HepG2 (cell line): Measurements from ENCODE around the gene TPRN. TPM values are rescaled to one million over a fixed set of nuclear protein-coding genes. Genes with fewer than 3 reads are reported as not detected.

Source experiments
- ADNP ChIP-seq: sonication (generic); formaldehyde crosslinking; IDR thresholded peaks from 2 replicates; pipeline ENCODE4 v1.4.0; 2020; ENCODE audit warnings: missing genetic modification reagents
- CERS6 ChIP-seq: sonication (generic); formaldehyde crosslinking; IDR thresholded peaks from 2 replicates; pipeline ENCODE4 v1.5.0; 2020; ENCODE audit warnings: missing genetic modification reagents
- CHD4 ChIP-seq: fragments of 200-600 bp; sonication (generic); IDR thresholded peaks from 2 replicates; pipeline ENCODE4 v1.7.0; 2017; ENCODE audit warnings: mild to moderate bottlenecking, low read length, borderline replicate concordance
- ELK4 ChIP-seq: sonication (generic); formaldehyde crosslinking; IDR thresholded peaks from 2 replicates; pipeline ENCODE4 v1.9.0; 2021; ENCODE audit warnings: missing genetic modification reagents, borderline replicate concordance
- HMG20B ChIP-seq: conservative IDR thresholded peaks from 2 replicates; pipeline ENCODE4 v1.6.1; 2016; ENCODE audit warnings: missing genetic modification reagents, missing compliant biosample characterization
- MED13 ChIP-seq: sonication (generic); formaldehyde crosslinking; IDR thresholded peaks from 2 replicates; pipeline ENCODE4 v1.5.0; 2020; ENCODE audit warnings: missing genetic modification reagents
- NKX3-1 ChIP-seq: sonication (generic); formaldehyde crosslinking; IDR thresholded peaks from 2 replicates; pipeline ENCODE4 v1.5.0; 2020; ENCODE audit warnings: missing genetic modification reagents
- PCBP1 ChIP-seq: fragments of 200-400 bp; formaldehyde crosslinking; IDR thresholded peaks from 2 replicates; pipeline ENCODE4 v1.6.1; 2017; ENCODE audit warnings: mild to moderate bottlenecking, low read depth, low read length, borderline replicate concordance
- SNAPC5 ChIP-seq: sonication (generic); formaldehyde crosslinking; IDR thresholded peaks from 2 replicates; pipeline ENCODE4 v1.8.1; 2023; ENCODE audit warnings: mild to moderate bottlenecking, missing genetic modification reagents, borderline replicate concordance
- SOX5 ChIP-seq: IDR thresholded peaks from 2 replicates; pipeline ENCODE4 v1.6.1; 2016; ENCODE audit warnings: borderline replicate concordance
- SP4 ChIP-seq: sonication (generic); formaldehyde crosslinking; IDR thresholded peaks from 2 replicates; pipeline ENCODE4 v1.8.1; 2023; ENCODE audit warnings: mild to moderate bottlenecking, missing genetic modification reagents
- TFE3 ChIP-seq: IDR thresholded peaks from 2 replicates; pipeline ENCODE4 v1.6.1; 2016
- ZGPAT ChIP-seq: IDR thresholded peaks from 2 replicates; pipeline ENCODE4 v1.6.1; 2016; ENCODE audit warnings: mild to moderate bottlenecking
- ZNF138 ChIP-seq: sonication (generic); formaldehyde crosslinking; IDR thresholded peaks from 2 replicates; pipeline ENCODE4 v1.5.0; 2020; ENCODE audit warnings: mild to moderate bottlenecking, low read depth, missing genetic modification reagents
- ZNF18 ChIP-seq: sonication (generic); formaldehyde crosslinking; IDR thresholded peaks from 2 replicates; pipeline ENCODE4 v1.8.0; 2022; ENCODE audit warnings: mild to moderate bottlenecking, missing genetic modification reagents; ENCODE audit not compliant: insufficient replicate concordance
- ZNF329 ChIP-seq: sonication (generic); formaldehyde crosslinking; IDR thresholded peaks from 2 replicates; pipeline ENCODE4 v1.9.0; 2021; ENCODE audit warnings: low read depth, mild to moderate bottlenecking, missing genetic modification reagents
- ZNF430 ChIP-seq: sonication (generic); formaldehyde crosslinking; IDR thresholded peaks from 2 replicates; pipeline ENCODE4 v1.9.0; 2021; ENCODE audit warnings: mild to moderate bottlenecking, missing genetic modification reagents
- ZNF451 ChIP-seq: sonication (generic); formaldehyde crosslinking; IDR thresholded peaks from 2 replicates; pipeline ENCODE4 v1.5.0; 2020; ENCODE audit warnings: mild to moderate bottlenecking, missing genetic modification reagents
- ZNF564 ChIP-seq: sonication (generic); formaldehyde crosslinking; IDR thresholded peaks from 2 replicates; pipeline ENCODE4 v1.8.1; 2023; ENCODE audit warnings: mild to moderate bottlenecking, missing genetic modification reagents
- ZNF749 ChIP-seq: sonication (generic); formaldehyde crosslinking; IDR thresholded peaks from 2 replicates; pipeline ENCODE4 v1.8.0; 2022; ENCODE audit warnings: mild to moderate bottlenecking, missing genetic modification reagents, moderate library complexity, borderline replicate concordance
- ZNF773 ChIP-seq: sonication (generic); formaldehyde crosslinking; IDR thresholded peaks from 2 replicates; pipeline ENCODE4 v1.4.0; 2020; ENCODE audit warnings: missing genetic modification reagents, borderline replicate concordance
- ZNF792 ChIP-seq: IDR thresholded peaks from 2 replicates; pipeline ENCODE4 v1.6.1; 2016
- ZNF83 ChIP-seq: sonication (generic); formaldehyde crosslinking; IDR thresholded peaks from 2 replicates; pipeline ENCODE4 v1.4.0; 2020; ENCODE audit warnings: missing genetic modification reagents, mild to moderate bottlenecking, borderline replicate concordance
- polyA plus RNA-seq, 8 experiments: library from polyadenylated mRNA; depleted of rRNA in 3 of 8; stranded (reverse) in 7 of 8; unstranded in 1 of 8; fragments of >200 nt; fragmentation: Illumina TruSeq in 4 of 8; extraction: Trizol in 4 of 8; gene quantifications; 2 replicates each; pipeline versions ENCODE4 v1.2.1 to v1.2.3, GENCODE V29; 2011 to 2016; ENCODE audit warnings: low read depth in 4 of 8, missing spikeins in 1 of 8, mixed read lengths in 1 of 8; ENCODE audit not compliant: insufficient read depth in 1 of 8
- total RNA-seq, 5 experiments: library from RNA; depleted of rRNA; stranded (reverse); fragments of >200 nt; fragmentation: Illumina TruSeq; extraction: Trizol; gene quantifications; 2 replicates each; pipeline ENCODE4 v1.2.3, GENCODE V29; 2016; ENCODE audit warnings: low read depth in 1 of 5

The TPRN gene
- total and polyA plus RNA-seq, 2 of the 13 experiments (the other 11 are each of a cell fraction or from before 2014, with no cell fraction given): 10.1 to 19.2 TPM

GRCh38 chr9:137240841-137241489, 40.4 kb upstream of the TPRN start, which contains the start of gene TUBB4B (continued):
- TF ChIP-seq ZNF773 (CRISPR knock-in tag) (peak; percentile 96), ZNF83 (CRISPR knock-in tag) (peak; percentile 60; the same call in 1 of the 2 replicates), ZNF749 (CRISPR knock-in tag) (peak; percentile 66; the same call in 1 of the 2 replicates), ELK4 (CRISPR knock-in tag) (no peak), ADNP (CRISPR knock-in tag) (no peak), ZNF329 (CRISPR knock-in tag) (peak; percentile 73; the same call in 1 of the 2 replicates), MED13 (CRISPR knock-in tag) (peak; percentile 79; the same call in 1 of the 2 replicates), CERS6 (CRISPR knock-in tag) (0 out of 2 replicates have a peak, but pooled peaks have one; percentile 65), PCBP1 (0 out of 2 replicates have a peak, but pooled peaks have one; percentile 57), ZNF564 (CRISPR knock-in tag) (peak; percentile 24; the same call in 1 of the 2 replicates), SP4 (CRISPR knock-in tag) (peak; percentile 83), SNAPC5 (CRISPR knock-in tag) (0 out of 2 replicates have a peak, but pooled peaks have one; percentile 76), TFE3 (CRISPR knock-in tag) (peak; percentile 74), ZNF138 (CRISPR knock-in tag) (peak; percentile 89), ZNF451 (CRISPR knock-in tag) (0 out of 2 replicates have a peak, but pooled peaks have one; percentile 40), ZNF18 (CRISPR knock-in tag) (peak; percentile 54), ZNF430 (CRISPR knock-in tag) (0 out of 2 replicates have a peak, but pooled peaks have one; percentile 84), CHD4 (no peak), SOX5 (CRISPR knock-in tag) (0 out of 2 replicates have a peak, but pooled peaks have one; percentile 30), ZGPAT (peak; percentile 8; the same call in 1 of the 2 replicates), ZNF792 (0 out of 2 replicates have a peak, but pooled peaks have one; percentile 44), HMG20B (peak; percentile 63; the same call in 1 of the 2 replicates), NKX3-1 (peak; percentile 74; the same call in 1 of the 2 replicates)
